Neural cell (in vitro differentiated cells): Measurements from ENCODE around the gene OLFM1.

Experiments used
- EP300 ChIP-seq: fragments of 450-650 bp; conservative IDR thresholded peaks from 2 replicates; pipeline ENCODE4 v1.6.1; 2014; ENCODE audit warnings: antibody characterized with exemption, mild to moderate bottlenecking, moderate library complexity; ENCODE audit not compliant: poor library complexity, severe bottlenecking
- EZH2 ChIP-seq: fragments of 200-600, 300-800 bp; shearing (Covaris generic), sonication (generic); IDR thresholded peaks from 2 replicates; pipeline ENCODE4 v1.6.1; 2014; ENCODE audit warnings: antibody characterized with exemption, low read length, borderline replicate concordance, mild to moderate bottlenecking; ENCODE audit not compliant: insufficient read depth, poor library complexity, severe bottlenecking
- MXI1 ChIP-seq: fragments of 450-650 bp; conservative IDR thresholded peaks from 2 replicates; pipeline ENCODE4 v1.6.1; 2014; ENCODE audit warnings: antibody characterized with exemption, mild to moderate bottlenecking; ENCODE audit not compliant: poor library complexity, severe bottlenecking
- POLR2AphosphoS5 ChIP-seq: IDR thresholded peaks from 2 replicates; pipeline ENCODE4 v1.6.1; 2012
- RAD21 ChIP-seq: fragments of 450-650 bp; conservative IDR thresholded peaks from 2 replicates; pipeline ENCODE4 v1.6.1; 2014; ENCODE audit warnings: antibody characterized with exemption, mild to moderate bottlenecking, moderate library complexity
- SMC3 ChIP-seq: fragments of 450-650 bp; conservative IDR thresholded peaks from 2 replicates; pipeline ENCODE4 v1.6.1; 2014; ENCODE audit warnings: antibody characterized with exemption, mild to moderate bottlenecking, moderate library complexity; ENCODE audit not compliant: poor library complexity
- TAF1 ChIP-seq: IDR thresholded peaks from 2 replicates; pipeline ENCODE4 v1.6.1; 2012; ENCODE audit warnings: low read depth
- TF ChIP-seq, protein P1 (sequence below): fragments of 450-650 bp; IDR thresholded peaks from 2 replicates; pipeline ENCODE4 v1.5.1; 2014; ENCODE audit warnings: antibody characterized with exemption, mild to moderate bottlenecking, moderate library complexity; ENCODE audit not compliant: poor library complexity, severe bottlenecking
- TF ChIP-seq, protein P2 (sequence below): IDR thresholded peaks from 2 replicates; pipeline ENCODE4 v1.6.1; 2012; ENCODE audit warnings: borderline replicate concordance

DNA sequence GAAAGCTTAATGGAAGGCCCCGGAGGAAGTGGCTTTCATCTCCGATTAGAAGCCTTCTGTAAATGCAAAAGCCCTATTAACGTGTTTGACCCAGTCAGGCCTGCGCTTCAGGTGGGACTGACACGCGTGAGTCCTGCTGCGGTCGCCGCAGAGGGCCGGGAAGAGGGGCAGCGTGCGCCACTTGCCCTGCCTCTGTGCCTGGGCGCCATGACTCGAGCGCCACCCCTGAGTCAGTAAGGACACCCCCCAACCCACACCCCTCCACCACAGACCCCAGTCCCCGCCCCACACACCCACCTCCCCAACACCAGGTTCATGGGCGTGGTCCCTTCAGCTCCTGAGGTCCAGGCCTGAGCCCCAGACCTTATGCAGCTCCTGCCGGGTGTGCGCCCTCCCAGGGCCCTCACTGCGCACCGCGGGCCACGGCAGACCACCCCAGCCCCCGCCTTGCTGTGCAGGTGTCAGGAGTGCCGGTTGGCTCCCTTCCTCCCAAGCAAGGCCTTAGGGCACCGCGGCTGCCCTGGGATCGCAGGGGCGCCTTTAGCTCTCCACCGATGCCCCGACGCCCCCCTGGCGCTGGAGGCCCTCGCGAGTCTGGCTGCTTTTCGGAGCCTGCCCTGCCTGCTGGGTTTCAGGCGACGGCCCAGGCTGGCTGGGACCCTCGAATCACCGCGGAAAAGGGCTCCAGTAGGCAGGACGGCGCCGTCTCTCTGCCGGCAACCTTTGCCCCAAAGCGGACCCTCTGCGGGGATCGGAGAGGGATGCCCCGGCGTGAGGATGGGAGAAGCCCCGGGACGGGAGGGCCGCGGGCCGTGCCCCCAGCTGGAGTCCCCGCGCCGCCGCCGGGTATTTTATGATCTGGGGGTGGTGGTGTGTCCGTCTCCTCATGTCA, 625 bp upstream of the OLFM1 start:
- TF ChIP-seq, protein P1, sequence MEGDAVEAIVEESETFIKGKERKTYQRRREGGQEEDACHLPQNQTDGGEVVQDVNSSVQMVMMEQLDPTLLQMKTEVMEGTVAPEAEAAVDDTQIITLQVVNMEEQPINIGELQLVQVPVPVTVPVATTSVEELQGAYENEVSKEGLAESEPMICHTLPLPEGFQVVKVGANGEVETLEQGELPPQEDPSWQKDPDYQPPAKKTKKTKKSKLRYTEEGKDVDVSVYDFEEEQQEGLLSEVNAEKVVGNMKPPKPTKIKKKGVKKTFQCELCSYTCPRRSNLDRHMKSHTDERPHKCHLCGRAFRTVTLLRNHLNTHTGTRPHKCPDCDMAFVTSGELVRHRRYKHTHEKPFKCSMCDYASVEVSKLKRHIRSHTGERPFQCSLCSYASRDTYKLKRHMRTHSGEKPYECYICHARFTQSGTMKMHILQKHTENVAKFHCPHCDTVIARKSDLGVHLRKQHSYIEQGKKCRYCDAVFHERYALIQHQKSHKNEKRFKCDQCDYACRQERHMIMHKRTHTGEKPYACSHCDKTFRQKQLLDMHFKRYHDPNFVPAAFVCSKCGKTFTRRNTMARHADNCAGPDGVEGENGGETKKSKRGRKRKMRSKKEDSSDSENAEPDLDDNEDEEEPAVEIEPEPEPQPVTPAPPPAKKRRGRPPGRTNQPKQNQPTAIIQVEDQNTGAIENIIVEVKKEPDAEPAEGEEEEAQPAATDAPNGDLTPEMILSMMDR: no peak
- no peak for TF ChIP-seq POLR2AphosphoS5
- no peak for TF ChIP-seq EZH2
- TF ChIP-seq, protein P2, sequence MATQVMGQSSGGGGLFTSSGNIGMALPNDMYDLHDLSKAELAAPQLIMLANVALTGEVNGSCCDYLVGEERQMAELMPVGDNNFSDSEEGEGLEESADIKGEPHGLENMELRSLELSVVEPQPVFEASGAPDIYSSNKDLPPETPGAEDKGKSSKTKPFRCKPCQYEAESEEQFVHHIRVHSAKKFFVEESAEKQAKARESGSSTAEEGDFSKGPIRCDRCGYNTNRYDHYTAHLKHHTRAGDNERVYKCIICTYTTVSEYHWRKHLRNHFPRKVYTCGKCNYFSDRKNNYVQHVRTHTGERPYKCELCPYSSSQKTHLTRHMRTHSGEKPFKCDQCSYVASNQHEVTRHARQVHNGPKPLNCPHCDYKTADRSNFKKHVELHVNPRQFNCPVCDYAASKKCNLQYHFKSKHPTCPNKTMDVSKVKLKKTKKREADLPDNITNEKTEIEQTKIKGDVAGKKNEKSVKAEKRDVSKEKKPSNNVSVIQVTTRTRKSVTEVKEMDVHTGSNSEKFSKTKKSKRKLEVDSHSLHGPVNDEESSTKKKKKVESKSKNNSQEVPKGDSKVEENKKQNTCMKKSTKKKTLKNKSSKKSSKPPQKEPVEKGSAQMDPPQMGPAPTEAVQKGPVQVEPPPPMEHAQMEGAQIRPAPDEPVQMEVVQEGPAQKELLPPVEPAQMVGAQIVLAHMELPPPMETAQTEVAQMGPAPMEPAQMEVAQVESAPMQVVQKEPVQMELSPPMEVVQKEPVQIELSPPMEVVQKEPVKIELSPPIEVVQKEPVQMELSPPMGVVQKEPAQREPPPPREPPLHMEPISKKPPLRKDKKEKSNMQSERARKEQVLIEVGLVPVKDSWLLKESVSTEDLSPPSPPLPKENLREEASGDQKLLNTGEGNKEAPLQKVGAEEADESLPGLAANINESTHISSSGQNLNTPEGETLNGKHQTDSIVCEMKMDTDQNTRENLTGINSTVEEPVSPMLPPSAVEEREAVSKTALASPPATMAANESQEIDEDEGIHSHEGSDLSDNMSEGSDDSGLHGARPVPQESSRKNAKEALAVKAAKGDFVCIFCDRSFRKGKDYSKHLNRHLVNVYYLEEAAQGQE: no peak
- TF ChIP-seq RAD21: no peak
- no peak for TF ChIP-seq EP300
- TF ChIP-seq TAF1: no peak
- TF ChIP-seq SMC3: no peak
- no peak for TF ChIP-seq MXI1
